IPS-18c (cell line): ENCODE measurements around the gene DDX20.

Experiments
- H3K4me3 ChIP-seq: 2 replicates; pipeline ENCODE4 v1.7.0; 2013; ENCODE audit warnings: low read depth, mild to moderate bottlenecking, low read length, moderate library complexity; ENCODE audit not compliant: insufficient read depth
- H3K9me3 ChIP-seq: one replicate; pipeline ENCODE4 v1.6.1; 2013; ENCODE audit warnings: mild to moderate bottlenecking, low read length, moderate library complexity; ENCODE audit not compliant: control insufficient read depth, insufficient read depth

Gene DDX20

DNA sequence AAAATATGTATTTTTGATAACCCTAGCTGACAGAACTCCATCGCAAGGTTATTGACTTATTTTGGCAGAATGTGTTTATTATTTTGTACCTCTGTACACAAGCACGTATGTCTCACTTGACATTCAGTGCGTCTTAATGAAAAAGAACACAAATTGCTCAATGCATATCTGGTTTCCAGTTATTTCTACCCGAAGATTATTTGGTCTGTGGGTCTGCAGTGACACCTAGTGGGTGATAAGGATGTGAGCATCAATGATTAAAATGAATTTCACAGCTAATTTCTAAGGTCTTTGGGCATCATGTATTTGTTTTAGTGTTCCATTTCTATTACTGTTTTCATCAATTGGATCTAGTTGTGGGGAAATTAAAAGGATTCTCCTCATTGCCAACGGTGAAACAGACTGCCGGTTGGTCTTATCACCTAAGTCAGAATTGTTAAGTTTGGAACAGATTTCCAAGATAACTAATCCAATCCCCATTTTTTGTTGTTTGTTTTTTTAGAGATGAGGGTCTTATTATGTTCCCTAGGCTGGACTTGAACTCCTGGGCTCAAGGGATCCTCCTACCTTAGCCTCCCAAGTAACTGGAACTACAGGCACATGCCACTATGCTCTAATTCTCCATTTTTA, 13.9 kb downstream of the DDX20 start:
- no peak overlapping the region for H3K4me3 ChIP-seq

DNA sequence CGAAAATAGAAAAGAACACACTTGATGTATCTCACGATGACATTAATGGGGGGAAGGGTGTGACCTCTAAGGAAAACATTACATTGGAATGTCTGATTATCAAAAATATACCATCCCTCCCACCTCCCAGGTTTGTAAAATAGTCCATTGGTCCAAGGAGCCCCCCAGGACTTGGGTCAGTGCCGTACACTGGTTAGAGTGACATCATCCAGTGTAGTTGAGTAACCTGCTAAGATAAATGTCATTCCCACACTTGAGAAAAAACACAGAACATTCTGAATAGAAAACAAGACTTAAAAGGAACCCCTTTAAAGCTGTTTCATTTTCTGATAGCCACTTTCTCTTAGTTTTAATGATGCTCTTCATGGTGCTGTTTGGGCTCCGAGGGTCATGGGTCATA, 15.2 kb downstream of the DDX20 start:
- Histone ChIP-seq H3K9me3 (no peaks in the 10 kb centered on the region), H3K4me3 (no peak overlapping the region)

More for the DNA sequence above, 13.9 kb downstream of the DDX20 start:
- no peaks in the 10 kb centered on the region for H3K9me3 ChIP-seq

DNA sequence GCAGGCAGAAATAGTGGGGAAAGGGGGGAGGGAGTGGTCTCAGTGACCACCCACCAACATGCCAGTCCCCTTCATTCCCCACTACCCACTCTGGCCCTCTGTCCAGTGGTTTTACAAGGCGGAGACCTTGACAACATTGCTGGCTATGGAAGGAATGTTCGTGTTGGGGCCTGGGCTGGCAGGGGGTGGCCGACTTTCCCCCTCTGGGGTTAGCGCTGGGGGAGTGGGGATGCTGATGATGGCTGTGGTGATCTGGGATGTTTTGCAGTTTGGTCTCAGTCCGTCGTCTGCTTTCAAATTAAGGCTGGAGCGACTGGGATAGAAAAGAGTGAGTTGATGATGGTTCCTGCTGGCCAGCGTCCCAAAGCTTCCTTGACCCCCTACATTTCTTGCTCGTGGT, 20.3 kb downstream of the DDX20 start:
- peaks cover 2% of the 10 kb centered on the region for H3K9me3 ChIP-seq
- no peak overlapping the region for H3K4me3 ChIP-seq

- H3K9me3 ChIP-seq = peaks cover 2% of the 10 kb centered on the region
- H3K4me3 ChIP-seq = no peak overlapping the region
These were observed 20.7 kb downstream of the DDX20 start for GRCh38 chr1:111776391-111776790.

- Histone ChIP-seq H3K9me3 (peaks cover 2% of the 10 kb centered on the region), H3K4me3 (no peak overlapping the region)
These were observed 21.2 kb downstream of the DDX20 start for GRCh38 chr1:111776861-111777260.

DNA sequence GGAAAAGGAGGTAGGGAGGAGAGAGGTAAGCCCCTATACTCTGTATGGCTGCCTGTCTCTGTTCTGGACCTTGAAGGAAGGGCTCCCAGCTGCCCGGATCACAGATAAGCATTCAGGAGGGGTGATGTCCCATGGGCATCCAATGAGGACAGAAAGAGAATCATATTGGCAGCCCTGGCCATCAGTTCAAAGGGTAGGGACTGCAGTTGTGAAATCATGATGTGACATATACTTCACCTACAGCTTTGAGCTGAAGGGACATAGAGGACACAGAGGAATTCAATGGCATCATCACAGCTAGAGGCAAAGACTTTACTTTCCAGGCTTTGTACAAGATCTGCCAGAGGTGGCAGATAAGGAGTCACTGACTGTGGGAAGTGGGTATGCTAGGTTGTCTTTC, 21.6 kb downstream of the DDX20 start:
- Histone ChIP-seq H3K9me3 (peaks cover 2% of the 10 kb centered on the region), H3K4me3 (no peak overlapping the region)

GRCh38 chr1:111778066-111778465, 22.4 kb downstream of the DDX20 start:
- H3K4me3 ChIP-seq = no peak overlapping the region
- H3K9me3 ChIP-seq = peaks cover 2% of the 10 kb centered on the region

- no peak overlapping the region; the same call in 1 of the 2 replicates for H3K4me3 ChIP-seq
These were observed 22.9 kb downstream of the DDX20 start for GRCh38 chr1:111778541-111779051.

DNA sequence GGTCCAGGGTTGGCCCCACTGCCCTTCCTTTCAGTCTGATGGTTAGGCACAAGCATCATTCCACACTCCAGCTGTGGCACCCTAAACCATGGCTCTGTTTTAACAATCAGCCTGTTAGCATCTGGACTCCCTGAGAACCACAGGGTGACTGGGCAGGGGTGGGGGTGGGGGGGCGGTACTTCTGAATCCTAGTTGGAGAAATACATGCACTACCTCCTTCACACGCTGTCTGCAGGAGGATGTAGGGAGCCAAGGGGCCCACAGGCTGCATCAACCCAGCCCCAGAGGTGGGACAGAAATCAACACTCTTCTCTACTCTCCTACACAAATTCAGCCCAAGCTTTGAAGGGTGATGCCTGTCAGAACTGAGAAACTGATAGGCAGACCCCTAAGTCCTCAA, 23.8 kb downstream of the DDX20 start:
- no peak overlapping the region for H3K4me3 ChIP-seq
- peaks cover 4% of the 10 kb centered on the region for H3K9me3 ChIP-seq

More at GRCh38 chr1:111778541-111779051, 22.9 kb downstream of the DDX20 start:
- peaks cover 4% of the 10 kb centered on the region for H3K9me3 ChIP-seq

GRCh38 chr1:111784273-111784901, 28.7 kb downstream of the DDX20 start:
- Histone ChIP-seq H3K9me3 (peaks cover 2% of the 10 kb centered on the region), H3K4me3 (no peak overlapping the region)

- H3K4me3 ChIP-seq = no peak overlapping the region
- peaks cover 2% of the 10 kb centered on the region for H3K9me3 ChIP-seq
These were observed 31.0 kb downstream of the DDX20 start for GRCh38 chr1:111786669-111787207.

DNA sequence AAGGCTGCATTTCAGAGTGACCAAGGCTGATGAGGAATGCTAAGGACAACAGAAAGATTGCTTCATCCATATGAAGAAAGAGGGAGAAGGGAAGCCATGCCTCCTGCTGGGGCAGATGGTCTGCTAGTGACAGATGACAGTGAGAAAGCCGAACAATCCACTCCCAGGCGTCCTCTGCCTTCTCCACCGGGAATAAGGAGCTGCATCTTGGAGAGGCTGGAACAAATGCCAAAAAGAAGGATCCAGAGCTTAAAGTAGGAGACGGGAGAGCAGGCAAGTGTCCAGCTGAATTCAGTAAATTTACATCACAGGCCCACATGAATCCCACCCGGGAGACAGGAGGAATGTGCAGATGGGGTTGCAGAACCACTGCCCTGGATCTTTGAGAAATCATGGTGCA, 33.4 kb downstream of the DDX20 start:
- Histone ChIP-seq H3K4me3 (no peak overlapping the region), H3K9me3 (peaks cover 3% of the 10 kb centered on the region)

DNA sequence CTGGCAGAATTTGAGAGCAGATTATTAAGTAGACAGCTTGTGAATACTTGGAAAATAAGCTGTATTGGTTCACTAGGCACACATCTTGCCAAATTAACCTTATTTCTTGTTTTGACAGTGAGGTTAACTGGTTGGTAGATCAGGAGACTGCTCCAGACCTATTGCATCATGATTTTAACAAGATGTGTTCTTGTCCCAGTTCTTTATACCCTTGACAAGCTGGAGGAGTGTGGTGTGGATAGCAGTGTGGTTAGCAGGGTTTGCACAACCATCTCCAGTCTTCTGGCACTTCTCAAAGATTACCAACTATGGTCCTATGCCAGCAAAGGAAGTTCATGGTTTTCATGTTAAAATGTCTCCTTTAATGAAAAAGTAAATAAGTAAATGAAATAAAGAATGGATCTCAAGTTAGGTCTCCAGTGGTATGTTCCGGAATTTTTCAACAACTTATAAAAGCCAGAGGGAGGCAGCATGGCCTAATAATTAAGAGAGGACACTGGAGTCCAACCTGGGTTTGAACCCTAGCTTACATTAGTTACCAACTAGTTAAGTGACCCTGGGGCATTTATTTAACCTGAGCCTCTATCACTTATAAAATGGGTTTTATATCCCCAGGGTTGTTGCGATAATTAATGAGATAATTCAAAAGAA, 34.1 kb downstream of the DDX20 start:
- H3K4me3 ChIP-seq = no peak overlapping the region
- H3K9me3 ChIP-seq = peaks cover 3% of the 10 kb centered on the region

DNA sequence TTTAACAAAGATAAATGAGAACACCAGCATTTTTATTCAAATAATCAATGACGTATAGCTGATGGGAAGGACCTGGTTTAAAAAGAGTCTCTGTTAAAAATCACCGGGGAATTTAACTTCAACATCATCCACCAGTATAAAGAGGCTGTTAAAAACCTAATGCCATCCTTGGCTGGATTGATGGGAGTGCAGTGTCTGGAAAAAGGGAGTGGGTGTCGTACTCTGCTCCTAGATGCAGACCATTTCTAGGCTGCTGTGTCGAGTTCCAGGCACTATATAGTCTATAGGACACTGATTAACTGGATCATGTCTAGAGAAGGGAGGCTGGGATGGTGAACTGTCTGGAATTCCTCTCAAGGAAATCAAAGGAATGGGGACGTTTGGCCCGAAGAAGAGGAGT, 36.1 kb downstream of the DDX20 start:
- Histone ChIP-seq H3K4me3 (no peak overlapping the region), H3K9me3 (peaks cover 3% of the 10 kb centered on the region)

DNA sequence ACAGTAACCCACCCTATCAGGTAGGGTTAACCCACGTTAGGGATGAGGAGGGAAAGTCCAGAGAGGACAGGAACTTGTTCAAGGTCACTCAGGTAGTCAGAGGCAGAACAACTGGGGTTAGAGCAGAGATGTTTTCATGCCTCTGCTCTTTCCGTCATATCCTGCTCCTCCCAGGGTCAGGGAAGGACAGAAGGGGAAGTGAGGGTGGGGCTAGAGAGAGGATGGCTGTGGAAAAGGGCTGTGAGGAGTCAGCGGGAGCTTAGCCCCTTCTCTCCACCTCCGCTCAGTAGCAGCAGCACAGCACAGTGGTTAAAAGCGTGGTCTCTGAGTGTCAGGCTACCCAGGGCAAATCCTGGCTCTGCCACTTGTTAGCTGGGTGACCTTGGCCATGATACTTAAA, 36.5 kb downstream of the DDX20 start:
- Histone ChIP-seq H3K9me3 (peaks cover 3% of the 10 kb centered on the region), H3K4me3 (no peak overlapping the region)

DNA sequence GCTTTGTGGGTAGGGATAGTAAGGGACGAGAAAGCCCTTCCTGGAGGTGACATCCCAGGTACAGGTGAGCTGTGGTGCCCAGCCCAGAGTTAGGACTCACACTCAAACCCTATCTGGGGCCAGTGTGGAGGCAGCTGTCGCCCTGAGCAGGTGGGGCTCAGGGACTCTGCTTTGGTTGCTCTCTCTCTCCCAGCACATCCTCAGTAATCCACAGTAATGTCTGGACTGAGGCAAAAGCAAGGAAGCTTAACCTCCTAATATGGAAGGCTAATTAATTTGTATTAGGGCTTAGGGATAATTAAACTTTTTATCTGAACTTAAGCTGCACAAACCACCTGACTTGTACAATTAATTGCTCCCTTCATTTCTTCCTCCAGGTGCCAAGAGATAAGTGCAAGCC, 38.2 kb downstream of the DDX20 start:
- Histone ChIP-seq H3K9me3 (peaks cover 6% of the 10 kb centered on the region), H3K4me3 (no peak overlapping the region)

GRCh38 chr1:111795401-111795800, 39.7 kb downstream of the DDX20 start:
- Histone ChIP-seq H3K9me3 (peaks cover 6% of the 10 kb centered on the region), H3K4me3 (no peak overlapping the region)

- no peak overlapping the region for H3K4me3 ChIP-seq
- H3K9me3 ChIP-seq = peaks cover 6% of the 10 kb centered on the region
These were observed 42.9 kb downstream of the DDX20 start for GRCh38 chr1:111798580-111798979.
